Neural progenitor cell (in vitro differentiated cells): ENCODE results near the gene TECTA. TPM values are rescaled to one million over a fixed set of nuclear protein-coding genes. Genes with fewer than 3 reads are reported as not detected.

Experiments used
- DNase-seq: peaks from one replicate; pipeline ENCODE4 v3.0.0-alpha.2; 2016; ENCODE audit warnings: low spot score
- H2AFZ ChIP-seq: fragments of 200-600 bp; sonication (generic); replicated peaks from 2 replicates; pipeline ENCODE4 v1.6.1; 2016; ENCODE audit warnings: antibody characterized with exemption
- H3F3A ChIP-seq: fragments of 200-600 bp; sonication (generic); 2 replicates; pipeline ENCODE4 v1.6.1; 2016; ENCODE audit warnings: antibody characterized with exemption, low read depth
- H3K27ac ChIP-seq: fragments of 200-600 bp; sonication (generic); 2 replicates; pipeline ENCODE4 v1.5.1; 2016; ENCODE audit warnings: mild to moderate bottlenecking
- H3K27me3 ChIP-seq: fragments of 200-600 bp; sonication (generic); 2 replicates; pipeline ENCODE4 v1.6.1; 2016; ENCODE audit warnings: mild to moderate bottlenecking, moderate library complexity
- H3K36me3 ChIP-seq: fragments of 200-600 bp; sonication (generic); 2 replicates; pipeline ENCODE4 v1.5.1; 2016
- H3K4me1 ChIP-seq: fragments of 200-600 bp; sonication (generic); 2 replicates; pipeline ENCODE4 v1.6.1; 2016; ENCODE audit warnings: mixed run types
- H3K4me2 ChIP-seq: fragments of 200-600 bp; sonication (generic); 2 replicates; pipeline ENCODE4 v1.6.1; 2016
- H3K4me3 ChIP-seq: fragments of 200-600 bp; sonication (generic); 2 replicates; pipeline ENCODE4 v1.5.1; 2016
- H3K79me2 ChIP-seq: fragments of 200-600 bp; sonication (generic); 2 replicates; pipeline ENCODE4 v1.6.1; 2016; ENCODE audit warnings: low read depth
- H3K9ac ChIP-seq: fragments of 200-600 bp; sonication (generic); 2 replicates; pipeline ENCODE4 v1.6.1; 2016
- H3K9me3 ChIP-seq: fragments of 200-600 bp; sonication (generic); 2 replicates; pipeline ENCODE4 v1.5.1; 2016; ENCODE audit warnings: low read depth
- H4K20me1 ChIP-seq: fragments of 200-600 bp; sonication (generic); 2 replicates; pipeline ENCODE4 v1.6.1; 2016; ENCODE audit warnings: low read depth
- H3K27ac Mint-ChIP-seq: 3 replicates; pipeline ENCODE4 v1.8.0; 2021; ENCODE audit warnings: mixed read lengths
- H3K27me3 Mint-ChIP-seq: 2 replicates; pipeline ENCODE4 v1.8.0; 2022; ENCODE audit warnings: low read depth, mild to moderate bottlenecking, inconsistent platforms, moderate library complexity, mixed read lengths; ENCODE audit not compliant: insufficient read depth
- H3K36me3 Mint-ChIP-seq: 3 replicates; pipeline ENCODE4 v1.8.0; 2021; ENCODE audit warnings: mixed read lengths
- H3K4me1 Mint-ChIP-seq: 3 replicates; pipeline ENCODE4 v1.8.0; 2021; ENCODE audit warnings: mixed read lengths
- H3K4me3 Mint-ChIP-seq: 3 replicates; pipeline ENCODE4 v1.8.0; 2021; ENCODE audit warnings: mild to moderate bottlenecking, moderate library complexity, mixed read lengths
- H3K9me3 Mint-ChIP-seq: 3 replicates; pipeline ENCODE4 v1.8.0; 2020; ENCODE audit warnings: mixed read lengths
- EZH2 ChIP-seq: fragments of 200-600 bp; sonication (generic); IDR thresholded peaks from 2 replicates; pipeline ENCODE4 v1.6.1; 2017; ENCODE audit warnings: antibody characterized with exemption, mild to moderate bottlenecking, moderate library complexity
- EZH2phosphoT487 ChIP-seq: fragments of 200-600 bp; sonication (generic); IDR thresholded peaks from 2 replicates; pipeline ENCODE4 v1.6.1; 2017; ENCODE audit warnings: antibody characterized with exemption
- total RNA-seq: library from RNA; depleted of rRNA; stranded (reverse); fragments of >200 nt; gene quantifications from 2 replicates; pipeline ENCODE4 v1.2.3, GENCODE V29; 2015; ENCODE audit warnings: low replicate concordance
- TF ChIP-seq, protein P1 (sequence below): fragments of 200-600 bp; sonication (generic); IDR thresholded peaks from 2 replicates; pipeline ENCODE4 v1.5.1; 2017; ENCODE audit warnings: antibody characterized with exemption, mild to moderate bottlenecking

TECTA gene
- total RNA-seq, 1 donor from 2014 or later = 0.84 TPM

DNA sequence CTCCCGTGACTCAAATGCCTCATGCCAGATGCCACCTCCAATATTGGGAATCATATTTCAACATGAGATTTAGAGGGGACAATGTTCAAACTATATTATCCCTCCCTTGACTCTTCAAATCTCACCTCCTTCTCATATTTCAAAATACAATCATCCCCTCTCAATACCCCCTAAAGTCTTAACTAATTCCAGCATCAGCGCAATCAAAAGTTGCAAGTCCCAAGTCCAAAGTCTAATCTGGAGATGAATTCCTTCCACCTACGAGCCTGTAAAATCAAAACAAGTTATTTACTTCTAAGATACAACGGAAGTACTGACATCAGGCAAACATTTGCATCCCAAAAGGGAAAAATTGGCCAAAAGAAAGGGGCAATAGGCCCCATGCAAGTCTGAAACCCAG lies 124.3 kb downstream of the TECTA start:
- no peaks in the 10 kb centered on the region for H3K27me3 Mint-ChIP-seq

DNA sequence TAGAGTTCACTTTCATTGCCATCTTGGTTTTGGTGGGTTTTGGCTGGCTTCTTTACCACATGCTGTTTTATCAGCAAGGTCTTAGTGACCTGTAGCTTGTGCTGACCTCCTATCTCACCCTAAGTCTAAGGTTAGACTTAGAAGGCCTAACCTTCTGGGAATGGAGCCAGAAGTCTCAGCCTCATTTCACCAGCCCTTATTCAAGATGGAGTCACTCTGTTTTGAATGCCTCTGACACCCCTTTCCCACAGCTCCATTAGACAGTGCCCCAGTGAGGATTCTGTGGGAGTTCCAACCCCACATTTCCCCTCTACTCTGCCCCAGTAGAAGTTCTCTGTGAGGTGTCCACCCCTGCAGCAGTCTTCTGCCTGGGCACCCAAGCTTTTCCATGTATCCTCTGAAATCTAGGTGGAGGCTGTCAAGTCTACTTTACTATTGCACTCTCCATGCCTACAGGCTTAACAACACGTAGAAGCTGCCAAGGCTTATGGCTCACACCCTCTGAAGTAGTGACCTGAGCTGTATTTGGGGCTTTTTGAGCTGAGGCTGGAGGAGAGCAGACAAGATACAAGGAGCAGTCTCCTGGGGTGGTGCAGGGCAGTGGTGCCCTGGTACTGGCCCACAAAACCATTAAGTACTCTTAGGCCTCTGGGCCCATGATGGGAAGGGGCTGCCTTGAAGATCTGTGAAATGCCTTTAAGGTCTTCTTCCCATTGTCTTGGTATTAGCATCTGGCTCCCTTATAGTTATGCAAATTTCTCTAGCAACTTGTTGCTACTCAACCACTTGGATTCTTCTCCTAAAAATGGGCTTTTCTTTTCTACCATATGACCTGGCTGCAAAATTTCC lies 125.6 kb downstream of the TECTA start:
- no peak overlapping the region for H3K27ac ChIP-seq
- no peaks in the 10 kb centered on the region for H4K20me1 ChIP-seq
- no peaks in the 10 kb centered on the region for H3K4me1 ChIP-seq
- H3K9ac ChIP-seq = no peak overlapping the region
- no peak overlapping the region for H3K4me3 ChIP-seq
- no peaks in the 10 kb centered on the region for H3F3A ChIP-seq
- Mint-ChIP-seq H3K27me3 (peaks cover 2% of the 10 kb centered on the region), H3K27ac (no peak overlapping the region), H3K36me3 (no peaks in the 10 kb centered on the region), H3K4me3 (no peak overlapping the region), H3K4me1 (peaks cover 8% of the 10 kb centered on the region), H3K9me3 (peaks cover 4% of the 10 kb centered on the region)
- H3K9me3 ChIP-seq = no peaks in the 10 kb centered on the region
- H3K27me3 ChIP-seq = no peaks in the 10 kb centered on the region
- H3K79me2 ChIP-seq = no peaks in the 10 kb centered on the region
- no peak overlapping the region for H3K4me2 ChIP-seq
- H2AFZ ChIP-seq = no peak overlapping the region
- no peaks in the 10 kb centered on the region for H3K36me3 ChIP-seq
- DNase-seq = no peak
- TF ChIP-seq, protein P1, sequence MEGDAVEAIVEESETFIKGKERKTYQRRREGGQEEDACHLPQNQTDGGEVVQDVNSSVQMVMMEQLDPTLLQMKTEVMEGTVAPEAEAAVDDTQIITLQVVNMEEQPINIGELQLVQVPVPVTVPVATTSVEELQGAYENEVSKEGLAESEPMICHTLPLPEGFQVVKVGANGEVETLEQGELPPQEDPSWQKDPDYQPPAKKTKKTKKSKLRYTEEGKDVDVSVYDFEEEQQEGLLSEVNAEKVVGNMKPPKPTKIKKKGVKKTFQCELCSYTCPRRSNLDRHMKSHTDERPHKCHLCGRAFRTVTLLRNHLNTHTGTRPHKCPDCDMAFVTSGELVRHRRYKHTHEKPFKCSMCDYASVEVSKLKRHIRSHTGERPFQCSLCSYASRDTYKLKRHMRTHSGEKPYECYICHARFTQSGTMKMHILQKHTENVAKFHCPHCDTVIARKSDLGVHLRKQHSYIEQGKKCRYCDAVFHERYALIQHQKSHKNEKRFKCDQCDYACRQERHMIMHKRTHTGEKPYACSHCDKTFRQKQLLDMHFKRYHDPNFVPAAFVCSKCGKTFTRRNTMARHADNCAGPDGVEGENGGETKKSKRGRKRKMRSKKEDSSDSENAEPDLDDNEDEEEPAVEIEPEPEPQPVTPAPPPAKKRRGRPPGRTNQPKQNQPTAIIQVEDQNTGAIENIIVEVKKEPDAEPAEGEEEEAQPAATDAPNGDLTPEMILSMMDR = no peak
- TF ChIP-seq EZH2phosphoT487 (no peak), EZH2 (no peak)

More for the DNA sequence above, 124.3 kb downstream of the TECTA start:
- Mint-ChIP-seq H3K4me3 (no peak overlapping the region), H3K36me3 (no peaks in the 10 kb centered on the region), H3K4me1 (peaks cover 4% of the 10 kb centered on the region), H3K9me3 (peaks cover 4% of the 10 kb centered on the region), H3K27ac (no peak overlapping the region)
- Histone ChIP-seq H3K79me2 (no peaks in the 10 kb centered on the region), H3K27ac (no peak overlapping the region), H3K4me3 (no peak overlapping the region), H3K36me3 (no peaks in the 10 kb centered on the region), H4K20me1 (no peaks in the 10 kb centered on the region), H3K9ac (no peak overlapping the region), H2AFZ (no peak overlapping the region), H3K4me2 (no peak overlapping the region), H3K27me3 (no peaks in the 10 kb centered on the region), H3F3A (no peaks in the 10 kb centered on the region), H3K9me3 (no peaks in the 10 kb centered on the region), H3K4me1 (no peaks in the 10 kb centered on the region)
- DNase-seq = no peak
- TF ChIP-seq, protein P1 = no peak
- TF ChIP-seq EZH2 (no peak), EZH2phosphoT487 (no peak)

DNA sequence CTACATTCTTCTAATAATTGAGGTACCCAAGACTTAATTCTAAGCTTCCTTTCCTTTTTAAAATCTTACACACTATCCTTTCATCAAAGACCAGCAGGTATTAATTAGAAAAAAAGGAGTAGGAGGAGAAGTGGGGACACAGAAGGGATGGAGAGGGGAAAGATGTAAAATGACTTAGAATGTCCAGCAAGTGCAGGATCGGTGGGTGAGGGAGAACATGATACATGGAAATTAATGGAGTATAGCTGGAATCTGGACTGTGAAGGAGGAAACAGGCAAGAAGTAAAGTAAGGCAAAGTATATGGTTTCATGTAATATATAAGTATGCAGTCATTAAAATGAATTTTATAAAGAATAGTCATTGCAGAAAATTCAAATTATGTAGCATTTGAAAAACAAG lies 127.8 kb downstream of the TECTA start:
- Histone ChIP-seq H4K20me1 (no peaks in the 10 kb centered on the region), H3K79me2 (no peaks in the 10 kb centered on the region), H3K9me3 (no peaks in the 10 kb centered on the region), H3K4me1 (peaks cover 4% of the 10 kb centered on the region), H3K27ac (no peak overlapping the region), H3F3A (no peaks in the 10 kb centered on the region), H3K4me3 (no peak overlapping the region), H3K27me3 (no peaks in the 10 kb centered on the region), H3K9ac (no peak overlapping the region), H3K4me2 (no peak overlapping the region), H3K36me3 (no peaks in the 10 kb centered on the region), H2AFZ (no peak overlapping the region)
- H3K27ac Mint-ChIP-seq = no peak overlapping the region
- H3K27me3 Mint-ChIP-seq = peaks cover 2% of the 10 kb centered on the region
- H3K36me3 Mint-ChIP-seq = no peaks in the 10 kb centered on the region
- no peak overlapping the region for H3K4me3 Mint-ChIP-seq
- TF ChIP-seq EZH2phosphoT487 (no peak), EZH2 (no peak)
- TF ChIP-seq, protein P1 = no peak
- peaks cover 4% of the 10 kb centered on the region for H3K9me3 Mint-ChIP-seq
- no peak for DNase-seq
- peaks cover 8% of the 10 kb centered on the region for H3K4me1 Mint-ChIP-seq
